ENCODE data around the gene VAV2. TPM values are rescaled to one million over a fixed set of nuclear protein-coding genes. Genes with fewer than 3 reads are reported as not detected.

VAV2 gene
- total RNA-seq, 6 experiments from 2014 or later, result 17.6 to 24.5 (median 21.7) TPM

GRCh38 chr9:133788045-133788818 lies 203.9 kb downstream of the VAV2 start:
- H3K9me3 Mint-ChIP-seq, result no peaks in the 10 kb centered on the region
- no peak for TF ChIP-seq CTCF (IDR thresholded peaks at IDR 0.05)
- DNase-seq, result no peak
- peaks cover 9% of the 10 kb centered on the region for H3K27me3 Mint-ChIP-seq (ENCODE audit: insufficient read depth)
- peaks cover 12% of the 10 kb centered on the region for H3K36me3 Mint-ChIP-seq (ENCODE audit: low read depth)
- peaks cover 5% of the 10 kb centered on the region; the same call in 1 of the 2 replicates for H3K4me1 Mint-ChIP-seq (ENCODE audit: low read depth)
- no peak overlapping the region for H3K4me3 Mint-ChIP-seq
- no peak overlapping the region for H3K27ac Mint-ChIP-seq

- no peak for DNase-seq
- Mint-ChIP-seq H3K4me1 (ENCODE audit: low read depth) (no peaks in the 10 kb centered on the region), H3K4me3 (no peak overlapping the region)
Measured at GRCh38 chr9:133787754-133788025, 204.4 kb downstream of the VAV2 start.

GRCh38 chr9:133786907-133787753 lies 205.0 kb downstream of the VAV2 start:
- H3K27ac Mint-ChIP-seq, result no peak overlapping the region; the same call in 1 of the 2 replicates
- no peaks in the 10 kb centered on the region for H3K9me3 Mint-ChIP-seq
- no peaks in the 10 kb centered on the region for H3K4me1 Mint-ChIP-seq (ENCODE audit: low read depth)
- peaks cover 7% of the 10 kb centered on the region for H3K27me3 Mint-ChIP-seq (ENCODE audit: insufficient read depth)
- H3K4me3 Mint-ChIP-seq, result no peak overlapping the region
- H3K36me3 Mint-ChIP-seq (ENCODE audit: low read depth), result peaks cover 9% of the 10 kb centered on the region
- TF ChIP-seq CTCF (IDR thresholded peaks at IDR 0.05), result no peak
- no peak for DNase-seq

More at GRCh38 chr9:133787754-133788025, 204.4 kb downstream of the VAV2 start:
- Mint-ChIP-seq H3K9me3 (no peaks in the 10 kb centered on the region), H3K36me3 (ENCODE audit: low read depth) (peaks cover 12% of the 10 kb centered on the region), H3K27me3 (ENCODE audit: insufficient read depth) (peaks cover 7% of the 10 kb centered on the region), H3K27ac (no peak overlapping the region)
- no peak for TF ChIP-seq CTCF (IDR thresholded peaks at IDR 0.05)

- Mint-ChIP-seq H3K4me1 (ENCODE audit: low read depth) (no peaks in the 10 kb centered on the region), H3K27me3 (ENCODE audit: insufficient read depth) (peaks cover 7% of the 10 kb centered on the region), H3K27ac (no peak overlapping the region), H3K36me3 (ENCODE audit: low read depth) (peaks cover 4% of the 10 kb centered on the region), H3K9me3 (no peaks in the 10 kb centered on the region), H3K4me3 (no peak overlapping the region)
- DNase-seq, result no peak
- TF ChIP-seq CTCF (IDR thresholded peaks at IDR 0.05), result no peak
Measured at GRCh38 chr9:133786371-133786753, 205.8 kb downstream of the VAV2 start.

GRCh38 chr9:133785753-133786370 lies 206.3 kb downstream of the VAV2 start:
- no peaks in the 10 kb centered on the region for H3K9me3 Mint-ChIP-seq
- no peaks in the 10 kb centered on the region for H3K4me1 Mint-ChIP-seq (ENCODE audit: low read depth)
- no peak for TF ChIP-seq CTCF (IDR thresholded peaks at IDR 0.05)

More at GRCh38 chr9:133785753-133786370, 206.3 kb downstream of the VAV2 start:
- Mint-ChIP-seq H3K36me3 (ENCODE audit: low read depth) (peaks cover 4% of the 10 kb centered on the region), H3K27ac (no peak overlapping the region), H3K27me3 (ENCODE audit: insufficient read depth) (peaks cover 10% of the 10 kb centered on the region), H3K4me3 (no peak overlapping the region)
- DNase-seq, result no peak
